ENCODE results near the gene GCM1. TPM values are rescaled to one million over a fixed set of nuclear protein-coding genes. Genes with fewer than 3 reads are reported as not detected.

The GCM1 gene
- total and polyA plus RNA-seq, 2 donors (not counting 1 experiment from before 2014, with no cell fraction given), result 0.57 to 1.5 TPM

- Mint-ChIP-seq H3K4me3 (no peak overlapping the region), H3K27me3 (no peaks in the 10 kb centered on the region), H3K27ac (no peak overlapping the region), H3K4me1 (peaks cover 10% of the 10 kb centered on the region), H3K9me3 (ENCODE audit: insufficient read depth) (no peaks in the 10 kb centered on the region)
- no peaks in the 10 kb centered on the region for H4K20me1 ChIP-seq (ENCODE audit: control insufficient read depth, insufficient read depth, low read length, poor library complexity, severe bottlenecking)
- H3K9me3 ChIP-seq (ENCODE audit: control extremely low read depth in 1 of 3, control insufficient read depth in 2 of 3, insufficient read depth in 1 of 3, low read length in 2 of 3), result no peaks in the 10 kb centered on the region
- DNase-seq, result no peak
- intact Hi-C loops (cut with micrococcal nuclease), result no loop called here
- no peaks in the 10 kb centered on the region for H3K27me3 ChIP-seq (replicated peaks in 1 of 4; ENCODE audit: control extremely low read depth in 1 of 4, control insufficient read depth in 3 of 4, insufficient read depth in 4 of 4, low read length in 3 of 4)
- no peaks in the 10 kb centered on the region for H3K36me3 ChIP-seq (replicated peaks in 1 of 2; ENCODE audit: control extremely low read depth in 1 of 2, control insufficient read depth in 1 of 2, extremely low read depth in 1 of 2, insufficient read depth in 2 of 2, low read length in 1 of 2)
- no peak overlapping the region for H3K4me2 ChIP-seq (replicated peaks; ENCODE audit: low read depth, low read length, poor library complexity, severe bottlenecking)
- no peak overlapping the region for H2AFZ ChIP-seq (ENCODE audit: insufficient read depth, low read depth, low read length, poor library complexity, severe bottlenecking)
- no peak overlapping the region for H3K27ac ChIP-seq (ENCODE audit: low read length in 2 of 2)
- H3K9ac ChIP-seq (ENCODE audit: low read length), result no peak overlapping the region
- WGBS (ENCODE audit: insufficient coverage), result no CpG with 5 or more reads among the region's 1 CpG
- ChIA-PET POLR2A (no interaction called here), CTCF (interaction anchor here (0.6 kb wide), 1 partner anchor 419 kb away, joined by 4 read pairs; no protein-coding TSS in a partner anchor)
- peaks cover 4 to 5% of the 10 kb centered on the region in 2 donors for H3K4me1 ChIP-seq (ENCODE audit: control insufficient read depth in 2 of 2, insufficient read depth in 2 of 2, low read length in 2 of 2)
- H3K4me3 ChIP-seq (ENCODE audit: control extremely low read depth in 1 of 5, extremely low read depth in 1 of 5, insufficient read depth in 1 of 5, low read depth in 2 of 5, low read length in 4 of 5), result no peak overlapping the region
- no peaks in the 10 kb centered on the region for H3K79me2 ChIP-seq (ENCODE audit: control insufficient read depth, insufficient read depth, low read length)
- TF ChIP-seq EZH2 (IDR thresholded peaks at IDR 0.05; ENCODE audit: borderline replicate concordance, insufficient read depth, low read depth, low read length, poor library complexity, severe bottlenecking) (no peak), CTCF (IDR thresholded peaks at IDR 0.05) (no peak)
- no peak for ATAC-seq (ENCODE audit: low read depth)
Observed at GRCh38 chr6:53162606-53163005, 14.0 kb upstream of the GCM1 start.

GRCh38 chr6:53161481-53162009 lies 12.9 kb upstream of the GCM1 start:
- no peaks in the 10 kb centered on the region for H3K9me3 Mint-ChIP-seq (ENCODE audit: insufficient read depth)
- ATAC-seq (ENCODE audit: low read depth) (no peak), DNase-seq (no peak)
- ChIA-PET POLR2A (no interaction called here), CTCF (no interaction called here)
- Histone ChIP-seq H3K4me3 (ENCODE audit: control extremely low read depth in 1 of 5, extremely low read depth in 1 of 5, insufficient read depth in 1 of 5, low read depth in 2 of 5, low read length in 4 of 5) (no peak overlapping the region), H3K9ac (ENCODE audit: low read length) (no peak overlapping the region), H3K4me1 (ENCODE audit: control insufficient read depth in 2 of 2, insufficient read depth in 2 of 2, low read length in 2 of 2) (peaks cover 4 to 5% of the 10 kb centered on the region in 2 donors), H3K9me3 (ENCODE audit: control extremely low read depth in 1 of 3, control insufficient read depth in 2 of 3, insufficient read depth in 1 of 3, low read length in 2 of 3) (no peaks in the 10 kb centered on the region), H3K79me2 (ENCODE audit: control insufficient read depth, insufficient read depth, low read length) (no peaks in the 10 kb centered on the region), H3K27ac (ENCODE audit: low read length in 2 of 2) (no peak overlapping the region), H3K4me2 (replicated peaks; ENCODE audit: low read depth, low read length, poor library complexity, severe bottlenecking) (no peak overlapping the region), H4K20me1 (ENCODE audit: control insufficient read depth, insufficient read depth, low read length, poor library complexity, severe bottlenecking) (no peaks in the 10 kb centered on the region), H2AFZ (ENCODE audit: insufficient read depth, low read depth, low read length, poor library complexity, severe bottlenecking) (no peak overlapping the region), H3K36me3 (replicated peaks in 1 of 2; ENCODE audit: control extremely low read depth in 1 of 2, control insufficient read depth in 1 of 2, extremely low read depth in 1 of 2, insufficient read depth in 2 of 2, low read length in 1 of 2) (no peaks in the 10 kb centered on the region), H3K27me3 (replicated peaks in 1 of 4; ENCODE audit: control extremely low read depth in 1 of 4, control insufficient read depth in 3 of 4, insufficient read depth in 4 of 4, low read length in 3 of 4) (no peaks in the 10 kb centered on the region)
- no CpG with 5 or more reads among the region's 3 CpGs for WGBS (ENCODE audit: insufficient coverage)
- H3K27me3 Mint-ChIP-seq, result no peaks in the 10 kb centered on the region
- peaks cover 10% of the 10 kb centered on the region for H3K4me1 Mint-ChIP-seq
- H3K27ac Mint-ChIP-seq, result no peak overlapping the region
- TF ChIP-seq CTCF (IDR thresholded peaks at IDR 0.05), result no peak
- no peak for TF ChIP-seq EZH2 (IDR thresholded peaks at IDR 0.05; ENCODE audit: borderline replicate concordance, insufficient read depth, low read depth, low read length, poor library complexity, severe bottlenecking)
- intact Hi-C loops (cut with micrococcal nuclease), result no loop called here
- H3K4me3 Mint-ChIP-seq, result no peak overlapping the region
